ENCODE data around the gene FAM81B. TPM values are rescaled to one million over a fixed set of nuclear protein-coding genes. Genes with fewer than 3 reads are reported as not detected.

The FAM81B gene
- polyA plus RNA-seq, 1 of the 3 experiments (the other 2 are of a cell fraction), result 0.21 TPM

DNA sequence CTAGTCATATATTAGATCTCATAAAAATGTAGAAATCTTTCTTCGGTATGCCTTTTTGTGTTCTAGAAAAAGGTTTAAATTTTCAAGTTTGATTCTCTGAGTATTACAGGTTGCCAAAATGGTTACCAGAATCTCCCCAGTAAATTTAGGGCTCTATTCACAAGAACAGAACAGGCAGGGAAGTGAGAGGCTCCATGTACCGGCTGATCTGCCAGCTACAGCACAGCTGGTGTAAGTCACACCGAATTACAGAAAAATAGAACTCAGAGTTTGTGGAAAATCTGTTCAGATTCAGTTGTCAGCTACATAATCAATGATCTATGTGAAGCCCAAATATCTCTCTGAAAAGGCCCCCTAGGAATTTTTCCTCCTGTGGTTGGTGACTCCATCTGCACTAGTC lies 10.5 kb downstream of the FAM81B start:
- Histone ChIP-seq H3K27me3 (ENCODE audit: insufficient read depth) (no peaks in the 10 kb centered on the region), H3K79me2 (ENCODE audit: insufficient read depth) (no peaks in the 10 kb centered on the region), H3K27ac (ENCODE audit: low read depth in 2 of 2, low read length in 1 of 2) (no peak overlapping the region), H3K9me2 (no peaks in the 10 kb centered on the region), H3K4me1 (ENCODE audit: control insufficient read depth in 1 of 2, insufficient read depth in 2 of 2, low read depth in 1 of 2, low read length in 1 of 2) (peaks cover 0 to 6% of the 10 kb centered on the region in 2 experiments; a peak in 3 of 4 replicates), H4K20me1 (ENCODE audit: insufficient read depth) (no peaks in the 10 kb centered on the region), H3K4me3 (ENCODE audit: low read depth in 2 of 2, low read length in 1 of 2) (no peak overlapping the region), H3K36me3 (replicated peaks in 1 of 2; ENCODE audit: control insufficient read depth in 1 of 2, insufficient read depth in 2 of 2, low read length in 1 of 2) (no peaks in the 10 kb centered on the region), H3K9me3 (no peaks in the 10 kb centered on the region), H2AFZ (ENCODE audit: low read depth) (no peak overlapping the region), H3F3A (replicated peaks; ENCODE audit: insufficient read depth) (peaks cover 6% of the 10 kb centered on the region), H3K9ac (no peak overlapping the region), H3K4me2 (no peak overlapping the region)
- ChIA-PET CTCF (no interaction called here), POLR2A (no interaction called here)
- no peak for TF ChIP-seq NRF1 (IDR thresholded peaks at IDR 0.05; ENCODE audit: low read depth, low read length)
- no peak for TF ChIP-seq RCOR1 (IDR thresholded peaks at IDR 0.05; ENCODE audit: low read length)
- no peak for TF ChIP-seq USF2 (IDR thresholded peaks at IDR 0.05; ENCODE audit: borderline replicate concordance, low read depth, low read length)
- TF ChIP-seq YY1 (IDR thresholded peaks at IDR 0.05; ENCODE audit: low read depth), result no peak
- TF ChIP-seq SIN3A (IDR thresholded peaks at IDR 0.05; ENCODE audit: borderline replicate concordance, low read depth, low read length), result no peak
- TF ChIP-seq GATA2 (CRISPR knock-in tag; IDR thresholded peaks at IDR 0.05), result no peak
- no peak for TF ChIP-seq FOXJ3 (CRISPR knock-in tag; IDR thresholded peaks at IDR 0.05)
- no peak for TF ChIP-seq MEF2A (IDR thresholded peaks at IDR 0.05; ENCODE audit: borderline replicate concordance, low read depth)
- no peak for TF ChIP-seq USF1 (IDR thresholded peaks at IDR 0.05; ENCODE audit: borderline replicate concordance, low read depth)
- no peak for DNase-seq
- WGBS (ENCODE audit: low lambda C conversion rate), result 48% methylated on average over 3 of the region's 3 CpGs

DNA sequence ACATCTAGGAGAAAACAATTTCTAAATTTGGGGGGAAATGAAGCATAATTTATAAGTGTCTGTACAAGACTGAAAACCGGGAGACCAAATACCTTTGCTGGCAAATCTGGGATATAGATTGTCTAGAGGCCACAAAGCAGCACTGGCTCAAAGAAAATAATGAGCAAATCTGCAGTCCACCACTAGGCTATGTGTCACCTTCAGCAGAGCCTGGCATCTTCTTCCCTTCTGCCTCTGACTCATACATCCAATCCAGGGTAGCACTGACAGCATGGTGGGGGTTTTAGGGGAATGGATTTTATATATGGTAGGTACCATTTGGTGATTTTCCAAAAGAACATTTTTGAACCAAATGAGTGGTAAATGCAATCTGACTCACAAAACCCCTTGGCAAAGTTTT lies 12.8 kb downstream of the FAM81B start:
- Histone ChIP-seq H4K20me1 (ENCODE audit: insufficient read depth) (no peaks in the 10 kb centered on the region), H3K36me3 (replicated peaks in 1 of 2; ENCODE audit: control insufficient read depth in 1 of 2, insufficient read depth in 2 of 2, low read length in 1 of 2) (no peaks in the 10 kb centered on the region), H3K27ac (ENCODE audit: low read depth in 2 of 2, low read length in 1 of 2) (no peak overlapping the region), H3K4me3 (ENCODE audit: low read depth in 2 of 2, low read length in 1 of 2) (no peak overlapping the region), H3K4me1 (ENCODE audit: control insufficient read depth in 1 of 2, insufficient read depth in 2 of 2, low read depth in 1 of 2, low read length in 1 of 2) (peaks cover 0 to 9% of the 10 kb centered on the region in 2 experiments), H3K9me2 (no peaks in the 10 kb centered on the region), H3K4me2 (no peak overlapping the region), H3F3A (replicated peaks; ENCODE audit: insufficient read depth) (peaks cover 14% of the 10 kb centered on the region), H3K27me3 (ENCODE audit: insufficient read depth) (no peaks in the 10 kb centered on the region), H3K9ac (no peak overlapping the region), H3K79me2 (ENCODE audit: insufficient read depth) (no peaks in the 10 kb centered on the region), H3K9me3 (no peaks in the 10 kb centered on the region), H2AFZ (ENCODE audit: low read depth) (no peak overlapping the region)
- ChIA-PET POLR2A (no interaction called here), CTCF (no interaction called here)
- WGBS (ENCODE audit: low lambda C conversion rate), result 9% methylated on average over 1 of the region's 1 CpG
- DNase-seq, result no peak
- peak; percentile 6; the same call in 1 of the 2 replicates for TF ChIP-seq FOSL2 (IDR thresholded peaks at IDR 0.05; ENCODE audit: borderline replicate concordance, low read depth)
- no peak for TF ChIP-seq MAX (IDR thresholded peaks at IDR 0.05; ENCODE audit: low read depth)
- TF ChIP-seq JUND (IDR thresholded peaks at IDR 0.05), result peak; percentile 25; the same call in 1 of the 2 replicates

Data from SK-N-SH (cell line).